ENCODE results near the gene GRAP. TPM values are rescaled to one million over a fixed set of nuclear protein-coding genes. Genes with fewer than 3 reads are reported as not detected.

GRAP gene
- total RNA-seq, 4 donors from 2014 or later: 3.0 to 85.0 (median 3.2) TPM

- peaks cover 0 to 25% (median 15%) of the 10 kb centered on the region in 4 donors for H3K4me1 ChIP-seq
- H3K36me3 ChIP-seq: peaks cover 0 to 4% (median 0%) of the 10 kb centered on the region in 3 donors
- no peak for DNase-seq
- no peak overlapping the region for H3K27ac ChIP-seq
- no peaks in the 10 kb centered on the region for H3K27me3 ChIP-seq
- TF ChIP-seq POLR2A (IDR thresholded peaks at IDR 0.05) (no peak), CTCF (IDR thresholded peaks at IDR 0.05) (no peak)
- no peaks in the 10 kb centered on the region for H3K9me3 ChIP-seq
- H3K4me3 ChIP-seq: no peak overlapping the region
These were observed 50.3 kb downstream of the GRAP start for GRCh38 chr17:18996458-18996857.

GRCh38 chr17:18995220-18995619 lies 51.5 kb downstream of the GRAP start:
- H3K4me3 ChIP-seq: no peak overlapping the region
- no peaks in the 10 kb centered on the region for H3K27me3 ChIP-seq
- H3K36me3 ChIP-seq: peaks cover 0 to 4% (median 0%) of the 10 kb centered on the region in 3 donors
- DNase-seq: no peak
- H3K27ac ChIP-seq: no peak overlapping the region
- no peaks in the 10 kb centered on the region for H3K9me3 ChIP-seq
- H3K4me1 ChIP-seq: peaks cover 0 to 18% (median 15%) of the 10 kb centered on the region in 4 donors
- TF ChIP-seq CTCF (IDR thresholded peaks at IDR 0.05): no peak
- TF ChIP-seq POLR2A (IDR thresholded peaks at IDR 0.05): no peak

- Histone ChIP-seq H3K4me3 (no peak overlapping the region), H3K27me3 (no peaks in the 10 kb centered on the region), H3K4me1 (peaks cover 0 to 21% (median 15%) of the 10 kb centered on the region in 4 donors), H3K36me3 (peaks cover 0 to 4% (median 0%) of the 10 kb centered on the region in 3 donors), H3K9me3 (no peaks in the 10 kb centered on the region), H3K27ac (peak overlapping the region in 1 of 4 donors; percentile 16)
- DNase-seq: no peak
- TF ChIP-seq CTCF (IDR thresholded peaks at IDR 0.05) (no peak), POLR2A (IDR thresholded peaks at IDR 0.05) (no peak)
These were observed 52.1 kb downstream of the GRAP start for GRCh38 chr17:18994631-18995030.

GRCh38 chr17:18993905-18994526 lies 52.7 kb downstream of the GRAP start:
- Histone ChIP-seq H3K36me3 (peaks cover 0 to 4% (median 0%) of the 10 kb centered on the region in 3 donors), H3K27me3 (no peaks in the 10 kb centered on the region), H3K27ac (peak overlapping the region in 1 of 4 donors; percentile 16), H3K4me1 (peaks cover 2 to 28% (median 15%) of the 10 kb centered on the region in 4 donors), H3K9me3 (no peaks in the 10 kb centered on the region), H3K4me3 (no peak overlapping the region)
- no peak for DNase-seq
- TF ChIP-seq POLR2A (IDR thresholded peaks at IDR 0.05) (no peak), CTCF (IDR thresholded peaks at IDR 0.05) (no peak)

- Histone ChIP-seq H3K36me3 (peaks cover 0 to 10% (median 0%) of the 10 kb centered on the region in 3 donors), H3K9me3 (no peaks in the 10 kb centered on the region), H3K27ac (no peak overlapping the region), H3K4me3 (no peak overlapping the region), H3K4me1 (peaks cover 10 to 35% (median 15%) of the 10 kb centered on the region in 4 donors), H3K27me3 (no peaks in the 10 kb centered on the region)
- peak in 2 of 3 donors; percentile 85 to 86 for DNase-seq
- TF ChIP-seq CTCF (IDR thresholded peaks at IDR 0.05) (no peak), POLR2A (IDR thresholded peaks at IDR 0.05) (no peak)
These were observed 54.2 kb downstream of the GRAP start for GRCh38 chr17:18992454-18993130.
